ENCODE data around the gene MRPL43. TPM values are rescaled to one million over a fixed set of nuclear protein-coding genes. Genes with fewer than 3 reads are reported as not detected.

Gene MRPL43
- total and polyA plus RNA-seq, 9 donors, result 56.6 to 126 (median 83.3) TPM

GRCh38 chr10:100998991-100999741 lies 11.9 kb upstream of the MRPL43 start:
- DNase-seq, result peak; percentile 86 to 92 (median 88)
- H3K4me1 ChIP-seq (ENCODE audit: insufficient read depth), result peaks cover 16% of the 10 kb centered on the region
- H3K4me3 ChIP-seq, result peak overlapping the region; percentile 93
- H3K27ac ChIP-seq, result peak overlapping the region; percentile 99 to 100
- H3K27me3 ChIP-seq, result no peaks in the 10 kb centered on the region
- WGBS, 3 donors, result 0% methylated on average over 52 to 83 of the region's 83 CpGs
- H3K36me3 ChIP-seq, result no peaks in the 10 kb centered on the region
- no peaks in the 10 kb centered on the region for H3K9me3 ChIP-seq
- intact Hi-C loops (cut with DNase I), result loop anchor here in 1 of 4 donors (5.0 kb wide), 1 partner anchor 63 kb away; the partner anchor contains the start of gene KAZALD1
- TF ChIP-seq CTCF (IDR thresholded peaks at IDR 0.05) (peak; percentile 95 to 99 (median 98)), POLR2A (IDR thresholded peaks at IDR 0.05) (peak; percentile 97), EP300 (IDR thresholded peaks at IDR 0.05) (no peak)

GRCh38 chr10:100998183-100998990 lies 11.1 kb upstream of the MRPL43 start:
- peaks cover 16% of the 10 kb centered on the region for H3K4me1 ChIP-seq (ENCODE audit: insufficient read depth)

GRCh38 chr10:100997360-100998182 lies 10.3 kb upstream of the MRPL43 start:
- peak overlapping the region; percentile 99 to 100 for H3K27ac ChIP-seq
- peak overlapping the region; percentile 93 for H3K4me3 ChIP-seq
- WGBS, 3 donors, result 0 to 1% (median 1%) methylated on average over 38 to 66 of the region's 66 CpGs
- H3K27me3 ChIP-seq, result no peaks in the 10 kb centered on the region
- TF ChIP-seq POLR2A (IDR thresholded peaks at IDR 0.05) (no peak), CTCF (IDR thresholded peaks at IDR 0.05) (peak; percentile 67 to 91 (median 89)), EP300 (IDR thresholded peaks at IDR 0.05) (no peak)
- intact Hi-C loops (cut with DNase I), result loop anchor here in 1 of 4 donors (5.0 kb wide), 1 partner anchor 65 kb away; the partner anchor contains the start of gene KAZALD1
- H3K36me3 ChIP-seq, result no peaks in the 10 kb centered on the region
- no peaks in the 10 kb centered on the region for H3K9me3 ChIP-seq
- peak; percentile 74 to 86 (median 83) for DNase-seq
- peaks cover 15% of the 10 kb centered on the region for H3K4me1 ChIP-seq (ENCODE audit: insufficient read depth)

More at GRCh38 chr10:100998183-100998990, 11.1 kb upstream of the MRPL43 start:
- Histone ChIP-seq H3K27ac (peak overlapping the region; percentile 99 to 100), H3K4me3 (peak overlapping the region; percentile 93), H3K36me3 (no peaks in the 10 kb centered on the region), H3K9me3 (no peaks in the 10 kb centered on the region), H3K27me3 (no peaks in the 10 kb centered on the region)
- TF ChIP-seq CTCF (IDR thresholded peaks at IDR 0.05) (no peak), POLR2A (IDR thresholded peaks at IDR 0.05) (no peak), EP300 (IDR thresholded peaks at IDR 0.05) (no peak)
- intact Hi-C loops (cut with DNase I), result loop anchor here in 1 of 4 donors (5.0 kb wide), 1 partner anchor 64 kb away; the partner anchor contains the start of gene KAZALD1
- peak; percentile 86 to 93 (median 92) for DNase-seq
- WGBS, 3 donors, result 0 to 1% (median 1%) methylated on average over 23 to 25 of the region's 25 CpGs

All from ovary (tissue), 9 donors.